ENCODE measurements around the gene PAQR4.

The PAQR4 gene

DNA sequence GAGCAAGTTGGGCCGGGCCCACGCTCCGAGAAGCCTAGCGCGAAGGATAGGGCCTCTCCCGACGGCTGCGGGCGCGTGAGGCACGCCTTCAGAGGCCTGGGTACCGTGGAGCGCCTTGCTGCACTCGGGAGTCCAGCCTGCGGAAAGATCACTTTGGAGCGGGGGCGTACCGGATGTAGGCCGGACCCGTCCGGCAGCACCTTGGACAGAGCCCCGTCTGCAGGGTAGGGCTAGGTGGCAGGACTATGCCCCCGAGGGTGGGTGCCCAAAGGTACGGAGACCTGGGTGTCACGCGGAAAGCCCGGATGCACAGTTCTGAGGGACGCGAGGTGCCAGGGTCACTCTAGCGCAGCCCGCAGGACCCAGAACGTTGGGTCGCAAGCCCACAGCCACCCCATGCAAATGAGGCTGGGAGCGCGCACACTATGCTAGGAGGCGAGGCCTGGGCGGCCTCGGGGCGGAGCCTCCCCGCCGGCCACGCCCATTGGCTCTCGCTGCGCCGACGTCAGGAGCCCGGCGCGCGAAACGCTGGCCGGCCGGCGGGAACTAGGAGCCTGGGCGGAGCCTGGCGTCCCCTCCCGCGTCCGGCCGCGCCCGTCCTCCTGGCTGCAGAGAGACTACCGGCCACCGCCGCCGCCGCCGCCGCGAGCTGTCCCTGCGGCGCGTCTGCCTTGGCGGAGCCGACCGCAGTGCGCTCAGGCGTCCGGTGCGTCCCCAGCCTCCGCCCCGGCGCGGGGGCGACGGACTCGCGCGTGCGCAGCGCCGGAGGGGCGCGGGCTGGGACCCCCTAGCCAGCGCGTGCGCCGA is at the start of gene PAQR4:
TSS of gene PAQR4 (plus strand) at position 611 of the 807 bp plus-strand sequence. CDS start 327 bp downstream, outside the sequence.
- peaks cover 3% of the 10 kb centered on the region for H3K9me3 ChIP-seq (ENCODE audit: severe bottlenecking)
- TF ChIP-seq, protein P1, sequence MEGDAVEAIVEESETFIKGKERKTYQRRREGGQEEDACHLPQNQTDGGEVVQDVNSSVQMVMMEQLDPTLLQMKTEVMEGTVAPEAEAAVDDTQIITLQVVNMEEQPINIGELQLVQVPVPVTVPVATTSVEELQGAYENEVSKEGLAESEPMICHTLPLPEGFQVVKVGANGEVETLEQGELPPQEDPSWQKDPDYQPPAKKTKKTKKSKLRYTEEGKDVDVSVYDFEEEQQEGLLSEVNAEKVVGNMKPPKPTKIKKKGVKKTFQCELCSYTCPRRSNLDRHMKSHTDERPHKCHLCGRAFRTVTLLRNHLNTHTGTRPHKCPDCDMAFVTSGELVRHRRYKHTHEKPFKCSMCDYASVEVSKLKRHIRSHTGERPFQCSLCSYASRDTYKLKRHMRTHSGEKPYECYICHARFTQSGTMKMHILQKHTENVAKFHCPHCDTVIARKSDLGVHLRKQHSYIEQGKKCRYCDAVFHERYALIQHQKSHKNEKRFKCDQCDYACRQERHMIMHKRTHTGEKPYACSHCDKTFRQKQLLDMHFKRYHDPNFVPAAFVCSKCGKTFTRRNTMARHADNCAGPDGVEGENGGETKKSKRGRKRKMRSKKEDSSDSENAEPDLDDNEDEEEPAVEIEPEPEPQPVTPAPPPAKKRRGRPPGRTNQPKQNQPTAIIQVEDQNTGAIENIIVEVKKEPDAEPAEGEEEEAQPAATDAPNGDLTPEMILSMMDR (IDR thresholded peaks at IDR 0.05; ENCODE audit: low read depth, low read length), result no peak
- H3K36me3 ChIP-seq, result peaks cover 68% of the 10 kb centered on the region
- H3K4me3 ChIP-seq (ENCODE audit: low read depth, low read length), result peak within 1 kb of the TSS; percentile 66
- no peaks in the 10 kb centered on the region for H3K27me3 ChIP-seq (ENCODE audit: insufficient read depth, low read depth, severe bottlenecking)
- DNase-seq, result peak; percentile 88
- H3K27ac ChIP-seq, result peak within 1 kb of the TSS; percentile 96

DNA sequence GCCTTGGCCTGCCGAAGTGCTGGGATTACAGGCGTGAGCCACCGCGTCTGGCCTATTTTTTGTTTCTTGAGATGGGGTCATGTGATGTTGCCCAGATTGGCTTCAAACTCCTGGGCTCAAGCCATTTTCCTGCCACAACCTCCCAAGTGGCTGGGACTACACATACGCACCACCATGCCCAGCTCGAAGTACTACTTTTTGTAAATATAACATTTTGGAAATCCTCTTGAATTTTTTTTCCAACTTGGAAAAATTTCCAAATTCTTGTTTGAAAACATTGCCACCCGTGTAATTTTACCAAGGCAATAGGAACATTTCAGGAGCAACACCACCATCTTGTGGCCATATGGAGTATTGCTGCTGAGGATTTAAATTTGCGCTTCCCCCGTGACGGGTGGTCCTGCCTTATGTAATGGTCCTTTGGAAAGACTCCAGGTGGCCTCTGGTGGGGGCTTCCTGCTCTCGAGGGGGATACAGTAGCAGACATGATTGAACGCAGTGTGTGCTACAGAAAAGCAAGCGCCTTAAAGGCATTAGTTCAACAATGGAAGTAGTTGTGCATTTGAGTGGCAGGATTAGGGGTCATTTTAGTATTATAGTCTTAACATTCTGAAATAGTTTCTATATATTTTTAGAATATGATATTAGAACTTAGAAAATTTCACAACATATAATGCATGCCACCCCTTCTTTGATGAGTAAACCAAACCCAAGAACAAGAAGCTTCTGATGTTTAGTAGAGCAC is 49.5 kb upstream of the PAQR4 start:
- Histone ChIP-seq H3K4me3 (ENCODE audit: low read depth, low read length) (no peak overlapping the region), H3K9me3 (ENCODE audit: severe bottlenecking) (no peaks in the 10 kb centered on the region), H3K36me3 (peaks cover 15% of the 10 kb centered on the region), H3K27ac (peak overlapping the region; percentile 37), H3K27me3 (ENCODE audit: insufficient read depth, low read depth, severe bottlenecking) (no peaks in the 10 kb centered on the region)
- TF ChIP-seq, protein P1 (IDR thresholded peaks at IDR 0.05; ENCODE audit: low read depth, low read length), result peak; percentile 61
- peak; percentile 50 for DNase-seq

DNA sequence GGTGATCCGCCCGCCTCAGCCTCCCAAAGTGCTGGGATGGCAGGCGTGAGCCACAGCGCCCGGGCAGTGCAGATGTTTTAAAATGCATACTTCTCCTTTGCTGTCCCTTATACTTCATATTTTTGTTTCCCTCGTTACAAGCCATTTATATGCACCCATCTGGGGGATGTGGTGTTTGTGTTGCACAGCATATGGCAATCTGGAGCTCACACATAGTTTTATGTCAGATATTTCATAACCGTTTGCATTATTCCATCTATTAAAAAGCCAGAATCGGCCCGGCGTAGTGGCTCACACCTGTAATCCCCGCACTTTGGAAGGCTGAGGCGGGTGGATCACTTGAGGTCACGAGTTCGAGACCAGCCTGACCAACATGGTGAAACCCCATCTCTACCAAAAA is 45.7 kb upstream of the PAQR4 start:
- TF ChIP-seq, protein P1 (IDR thresholded peaks at IDR 0.05; ENCODE audit: low read depth, low read length), result no peak

DNA sequence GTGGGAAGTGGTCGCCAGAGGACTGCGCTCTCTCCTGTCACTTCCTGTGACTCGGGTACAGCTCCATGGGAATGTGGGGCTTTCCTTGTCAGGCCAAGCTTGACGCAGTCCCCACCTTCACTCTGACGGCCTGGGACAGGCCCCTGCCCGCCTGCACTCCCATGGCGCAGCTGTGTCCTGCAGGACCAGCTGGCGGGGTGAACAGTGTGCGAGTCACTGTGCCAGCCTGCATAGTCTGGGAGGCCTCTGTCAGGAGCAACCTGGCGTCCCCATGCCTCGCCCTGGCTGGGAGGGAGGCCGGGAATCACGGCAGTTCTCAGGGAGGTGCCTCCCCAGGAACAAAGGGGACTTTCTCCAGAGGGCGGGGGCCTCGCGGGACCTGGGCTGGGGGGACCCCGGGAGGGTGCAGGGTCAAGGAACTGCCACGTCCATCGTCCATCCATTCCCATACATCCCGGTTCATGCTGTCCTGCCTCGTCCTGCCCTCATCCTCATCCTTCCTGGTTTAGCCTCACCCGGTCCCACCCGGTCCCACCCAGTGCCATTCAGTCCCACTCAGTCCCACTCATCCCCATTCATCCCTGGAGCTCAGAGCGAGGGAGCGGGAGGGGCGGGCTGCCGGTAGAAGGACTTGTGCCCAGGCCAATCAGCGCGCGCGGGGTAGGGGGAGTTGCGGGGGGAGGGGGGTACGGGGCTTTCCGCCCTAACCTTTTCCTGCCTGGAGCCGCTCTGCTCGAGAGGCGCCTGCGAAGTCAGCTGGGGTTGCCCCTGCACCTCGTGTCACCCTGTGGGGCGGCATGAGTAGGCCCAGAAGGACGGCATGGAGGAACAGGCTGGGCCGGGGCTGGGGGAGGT is 44.0 kb upstream of the PAQR4 start:
- Histone ChIP-seq H3K27me3 (ENCODE audit: insufficient read depth, low read depth, severe bottlenecking) (no peaks in the 10 kb centered on the region), H3K4me3 (ENCODE audit: low read depth, low read length) (no peak overlapping the region), H3K36me3 (peaks cover 8% of the 10 kb centered on the region), H3K27ac (no peak overlapping the region), H3K9me3 (ENCODE audit: severe bottlenecking) (no peaks in the 10 kb centered on the region)
- no peak for DNase-seq
- TF ChIP-seq, protein P1 (IDR thresholded peaks at IDR 0.05; ENCODE audit: low read depth, low read length), result no peak

More for the DNA sequence above, 45.7 kb upstream of the PAQR4 start:
- Histone ChIP-seq H3K4me3 (ENCODE audit: low read depth, low read length) (no peak overlapping the region), H3K9me3 (ENCODE audit: severe bottlenecking) (no peaks in the 10 kb centered on the region), H3K36me3 (peaks cover 10% of the 10 kb centered on the region), H3K27me3 (ENCODE audit: insufficient read depth, low read depth, severe bottlenecking) (no peaks in the 10 kb centered on the region), H3K27ac (no peak overlapping the region)
- no peak for DNase-seq

DNA sequence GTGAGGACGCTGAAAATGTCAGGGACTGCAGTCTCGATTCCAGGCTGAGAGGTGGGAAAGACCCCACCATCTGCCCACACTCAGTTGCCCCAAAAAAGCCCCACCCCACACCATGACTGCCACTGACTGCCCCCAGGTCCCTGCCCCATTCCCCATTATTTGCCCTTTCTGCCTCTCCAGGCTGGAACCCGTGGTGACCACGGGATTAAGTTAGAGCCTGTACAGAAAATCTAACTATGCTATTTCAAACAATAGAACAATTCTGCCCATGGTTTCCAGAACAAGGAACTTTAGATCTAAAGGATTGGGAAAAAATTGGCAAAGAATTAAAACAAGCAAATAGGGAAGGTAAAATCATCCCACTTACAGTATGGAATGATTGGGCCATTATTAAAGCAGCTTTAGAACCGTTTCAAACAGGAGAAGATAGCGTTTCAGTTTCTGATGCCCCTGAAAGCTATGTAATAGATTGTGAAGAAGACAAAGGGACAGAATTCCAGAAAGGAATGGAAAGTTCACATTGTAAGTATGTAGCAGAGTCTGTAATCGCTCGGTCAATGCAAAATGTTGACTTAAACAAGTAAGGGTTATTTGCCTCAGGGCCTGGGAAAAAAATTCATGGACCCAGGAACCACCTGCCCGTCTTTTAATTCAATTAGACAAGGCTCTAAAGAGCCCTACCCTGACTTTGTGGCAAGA is 43.0 kb upstream of the PAQR4 start:
- Histone ChIP-seq H3K36me3 (peaks cover 16% of the 10 kb centered on the region), H3K4me3 (ENCODE audit: low read depth, low read length) (no peak overlapping the region), H3K27me3 (ENCODE audit: insufficient read depth, low read depth, severe bottlenecking) (no peaks in the 10 kb centered on the region), H3K9me3 (ENCODE audit: severe bottlenecking) (no peaks in the 10 kb centered on the region), H3K27ac (no peak overlapping the region)
- TF ChIP-seq, protein P1 (IDR thresholded peaks at IDR 0.05; ENCODE audit: low read depth, low read length), result no peak
- no peak for DNase-seq
